ENCODE measurements around the gene DCLK1. TPM values are rescaled to one million over a fixed set of nuclear protein-coding genes. Genes with fewer than 3 reads are reported as not detected.
A peak's percentile ranks its signal among the peaks of the same experiment; 100 is the strongest.

The DCLK1 gene
- total and polyA plus RNA-seq, 8 donors = 10.5 to 20.5 (median 12.8) TPM

- Histone ChIP-seq H3K4me1 (no peaks in the 10 kb centered on the region), H3K36me3 (no peaks in the 10 kb centered on the region), H3K9me3 (no peaks in the 10 kb centered on the region), H3K27me3 (no peaks in the 10 kb centered on the region), H3K27ac (no peak overlapping the region), H3K4me3 (no peak overlapping the region)
- intact Hi-C loops (cut with DNase I) = no loop called here
- ATAC-seq (peak; percentile 83), DNase-seq (no peak)
- peak; percentile 27 to 29 for TF ChIP-seq CTCF (IDR thresholded peaks at IDR 0.05)
Observed at GRCh38 chr13:35789335-35790165, 341.6 kb downstream of the DCLK1 start.

- no peak for DNase-seq
- no peaks in the 10 kb centered on the region for H3K4me1 ChIP-seq
- no peak for TF ChIP-seq CTCF (IDR thresholded peaks at IDR 0.05)
- no peak overlapping the region for H3K27ac ChIP-seq
- no peak overlapping the region for H3K4me3 ChIP-seq
- ATAC-seq = no peak
- H3K27me3 ChIP-seq = no peaks in the 10 kb centered on the region
- no peaks in the 10 kb centered on the region for H3K36me3 ChIP-seq
- H3K9me3 ChIP-seq = no peaks in the 10 kb centered on the region
- intact Hi-C loops (cut with DNase I) = no loop called here
Observed at GRCh38 chr13:35787937-35788336, 343.2 kb downstream of the DCLK1 start.

GRCh38 chr13:35785576-35786303 lies 345.4 kb downstream of the DCLK1 start:
- no peak overlapping the region for H3K27ac ChIP-seq
- DNase-seq = no peak
- H3K36me3 ChIP-seq = no peaks in the 10 kb centered on the region
- H3K9me3 ChIP-seq = no peaks in the 10 kb centered on the region
- H3K27me3 ChIP-seq = no peaks in the 10 kb centered on the region
- TF ChIP-seq CTCF (IDR thresholded peaks at IDR 0.05) = no peak
- no peak overlapping the region for H3K4me3 ChIP-seq
- no peaks in the 10 kb centered on the region for H3K4me1 ChIP-seq
- intact Hi-C loops (cut with DNase I) = no loop called here
- ATAC-seq = no peak

- intact Hi-C loops (cut with DNase I) = no loop called here
- DNase-seq (peak in 1 of 4 donors; percentile 20), ATAC-seq (no peak)
- H3K36me3 ChIP-seq = no peaks in the 10 kb centered on the region
- no peaks in the 10 kb centered on the region for H3K9me3 ChIP-seq
- no peak for TF ChIP-seq CTCF (IDR thresholded peaks at IDR 0.05)
- no peaks in the 10 kb centered on the region for H3K4me1 ChIP-seq
- no peak overlapping the region for H3K4me3 ChIP-seq
- no peaks in the 10 kb centered on the region for H3K27me3 ChIP-seq
- H3K27ac ChIP-seq = no peak overlapping the region
Observed at GRCh38 chr13:35784286-35784951, 346.8 kb downstream of the DCLK1 start.

GRCh38 chr13:35782793-35783192 lies 348.4 kb downstream of the DCLK1 start:
- ATAC-seq = no peak
- Histone ChIP-seq H3K27me3 (no peaks in the 10 kb centered on the region), H3K4me1 (no peaks in the 10 kb centered on the region), H3K9me3 (no peaks in the 10 kb centered on the region), H3K4me3 (no peak overlapping the region), H3K27ac (no peak overlapping the region), H3K36me3 (no peaks in the 10 kb centered on the region)
- no peak for TF ChIP-seq CTCF (IDR thresholded peaks at IDR 0.05)
- no peak for DNase-seq
- intact Hi-C loops (cut with DNase I) = no loop called here

All from left lung (tissue), 10 donors.